ENCODE results near the gene NRXN3. TPM values are rescaled to one million over a fixed set of nuclear protein-coding genes. Genes with fewer than 3 reads are reported as not detected.

The NRXN3 gene
- total and polyA plus RNA-seq, 8 donors, result 1.3 to 7.6 (median 1.5) TPM

DNA sequence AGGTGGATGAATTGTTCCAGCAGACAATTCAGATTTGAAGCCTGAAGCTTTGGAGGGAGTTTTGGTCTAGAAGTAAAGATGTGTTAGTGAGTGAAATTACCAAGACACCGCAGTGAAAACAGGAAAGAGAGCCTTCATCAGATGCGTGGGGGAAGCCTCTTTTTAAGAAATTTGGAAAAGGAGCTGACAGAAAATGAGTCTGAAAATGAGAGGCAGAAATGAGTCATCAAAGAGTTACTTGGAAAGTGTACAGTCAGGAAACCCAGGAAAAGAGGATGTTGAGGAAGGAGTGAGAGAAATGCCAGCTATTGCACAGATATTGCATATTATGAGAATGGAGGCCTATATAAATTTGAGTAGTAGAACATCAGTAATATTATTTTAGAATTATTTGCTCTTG is 520.7 kb downstream of the NRXN3 start:
- intact Hi-C loops (cut with DNase I), result no loop called here
- H3K9me3 ChIP-seq, result no peaks in the 10 kb centered on the region
- DNase-seq (no peak), ATAC-seq (no peak)
- TF ChIP-seq, protein P1, sequence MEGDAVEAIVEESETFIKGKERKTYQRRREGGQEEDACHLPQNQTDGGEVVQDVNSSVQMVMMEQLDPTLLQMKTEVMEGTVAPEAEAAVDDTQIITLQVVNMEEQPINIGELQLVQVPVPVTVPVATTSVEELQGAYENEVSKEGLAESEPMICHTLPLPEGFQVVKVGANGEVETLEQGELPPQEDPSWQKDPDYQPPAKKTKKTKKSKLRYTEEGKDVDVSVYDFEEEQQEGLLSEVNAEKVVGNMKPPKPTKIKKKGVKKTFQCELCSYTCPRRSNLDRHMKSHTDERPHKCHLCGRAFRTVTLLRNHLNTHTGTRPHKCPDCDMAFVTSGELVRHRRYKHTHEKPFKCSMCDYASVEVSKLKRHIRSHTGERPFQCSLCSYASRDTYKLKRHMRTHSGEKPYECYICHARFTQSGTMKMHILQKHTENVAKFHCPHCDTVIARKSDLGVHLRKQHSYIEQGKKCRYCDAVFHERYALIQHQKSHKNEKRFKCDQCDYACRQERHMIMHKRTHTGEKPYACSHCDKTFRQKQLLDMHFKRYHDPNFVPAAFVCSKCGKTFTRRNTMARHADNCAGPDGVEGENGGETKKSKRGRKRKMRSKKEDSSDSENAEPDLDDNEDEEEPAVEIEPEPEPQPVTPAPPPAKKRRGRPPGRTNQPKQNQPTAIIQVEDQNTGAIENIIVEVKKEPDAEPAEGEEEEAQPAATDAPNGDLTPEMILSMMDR (IDR thresholded peaks at IDR 0.05), result no peak
- no peak overlapping the region for H3K27ac ChIP-seq
- no peaks in the 10 kb centered on the region for H3K36me3 ChIP-seq
- H3K27me3 ChIP-seq, result no peaks in the 10 kb centered on the region
- H3K4me1 ChIP-seq, result no peaks in the 10 kb centered on the region
- H3K4me3 ChIP-seq, result no peak overlapping the region

DNA sequence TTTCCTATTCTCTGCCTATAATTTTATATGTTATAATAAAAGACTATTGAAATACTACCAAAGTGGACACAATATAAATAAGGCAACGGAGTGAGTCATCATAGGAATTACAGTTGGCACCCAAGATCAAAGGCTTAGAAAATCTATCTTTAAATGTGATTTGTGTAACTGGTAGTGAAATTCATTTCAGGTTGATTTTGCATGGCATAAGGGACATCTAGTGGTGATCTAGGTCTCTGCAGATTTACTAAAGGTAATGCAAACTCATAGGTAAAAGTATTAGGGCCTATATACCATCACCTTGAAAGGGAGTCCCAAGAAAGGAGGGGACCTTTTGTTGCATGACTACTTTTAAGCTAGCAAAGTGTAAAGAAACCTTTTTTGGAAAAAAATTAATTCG is 527.2 kb downstream of the NRXN3 start:
- intact Hi-C loops (cut with DNase I), result no loop called here
- DNase-seq, result peak in 1 of 4 donors; percentile 1
- no peak for ATAC-seq
- Histone ChIP-seq H3K36me3 (no peaks in the 10 kb centered on the region), H3K4me1 (no peaks in the 10 kb centered on the region), H3K9me3 (no peaks in the 10 kb centered on the region), H3K27ac (no peak overlapping the region), H3K4me3 (no peak overlapping the region), H3K27me3 (no peaks in the 10 kb centered on the region)
- TF ChIP-seq, protein P1 (IDR thresholded peaks at IDR 0.05), result peak in 1 of 2 donors; percentile 21

DNA sequence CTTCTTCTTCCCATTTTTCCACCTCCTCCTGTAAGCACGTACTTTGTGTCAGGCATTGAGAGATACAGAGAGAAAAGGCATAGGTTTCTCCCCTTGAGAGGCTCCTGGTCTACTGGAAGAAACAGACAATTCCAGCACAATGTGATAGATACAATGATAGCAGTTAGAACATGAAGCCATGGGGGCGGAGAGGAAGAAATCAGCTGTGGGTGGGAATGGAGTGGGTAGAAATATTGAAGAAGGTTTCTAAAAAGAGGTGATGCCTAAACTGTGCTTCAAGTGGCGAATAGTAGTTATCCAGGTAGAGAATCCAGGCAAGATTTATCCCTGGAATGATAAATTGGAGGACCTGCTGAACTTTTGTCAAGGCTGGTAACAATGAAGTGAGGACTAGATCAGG is 528.8 kb downstream of the NRXN3 start:
- Histone ChIP-seq H3K36me3 (no peaks in the 10 kb centered on the region), H3K4me1 (no peaks in the 10 kb centered on the region), H3K27ac (no peak overlapping the region), H3K27me3 (no peaks in the 10 kb centered on the region), H3K4me3 (no peak overlapping the region), H3K9me3 (no peaks in the 10 kb centered on the region)
- intact Hi-C loops (cut with DNase I), result no loop called here
- TF ChIP-seq, protein P1 (IDR thresholded peaks at IDR 0.05), result no peak
- ATAC-seq (no peak), DNase-seq (no peak)

DNA sequence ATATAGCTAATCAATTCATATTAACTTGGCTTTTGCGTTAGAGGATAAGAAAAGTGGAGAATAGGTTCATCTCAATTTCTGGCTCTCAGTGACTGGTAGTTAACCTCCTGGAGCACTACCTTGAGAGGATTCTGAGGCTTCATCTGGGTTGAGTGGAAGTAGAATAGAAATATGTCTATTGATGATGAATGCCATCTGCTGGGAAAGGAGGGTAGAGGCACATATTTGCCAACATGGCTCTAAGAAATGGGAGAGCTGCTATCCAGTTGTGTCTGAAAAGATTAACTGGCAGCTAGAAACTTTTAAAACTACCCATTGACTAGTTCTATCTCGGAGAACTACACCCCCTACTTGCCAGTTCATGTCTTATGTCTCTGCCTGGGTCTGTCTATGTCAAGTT is 530.1 kb downstream of the NRXN3 start:
- DNase-seq (no peak), ATAC-seq (no peak)
- Histone ChIP-seq H3K9me3 (no peaks in the 10 kb centered on the region), H3K27ac (no peak overlapping the region), H3K36me3 (no peaks in the 10 kb centered on the region), H3K4me3 (no peak overlapping the region), H3K4me1 (no peaks in the 10 kb centered on the region), H3K27me3 (no peaks in the 10 kb centered on the region)
- intact Hi-C loops (cut with DNase I), result no loop called here
- TF ChIP-seq, protein P1 (IDR thresholded peaks at IDR 0.05), result no peak

DNA sequence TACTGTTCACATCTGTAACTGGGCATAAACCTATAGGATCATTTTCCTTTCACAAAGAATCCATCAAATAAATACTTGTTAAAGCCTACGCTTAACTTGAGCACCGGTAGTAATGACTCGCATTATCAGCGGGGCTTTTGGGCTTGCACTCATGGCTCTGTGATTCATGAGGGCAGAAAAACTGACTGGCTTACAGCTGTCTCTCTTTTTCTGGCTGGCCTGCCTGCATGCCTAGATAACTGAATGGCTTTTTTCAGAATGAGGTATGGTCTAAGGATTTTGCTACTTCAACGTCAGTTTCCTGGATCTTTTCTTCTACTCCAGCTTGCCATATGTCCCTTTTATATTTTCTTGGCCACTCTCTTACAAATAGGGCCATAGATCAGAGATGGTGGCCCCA is 531.1 kb downstream of the NRXN3 start:
- Histone ChIP-seq H3K27ac (no peak overlapping the region), H3K9me3 (no peaks in the 10 kb centered on the region), H3K4me1 (no peaks in the 10 kb centered on the region), H3K36me3 (no peaks in the 10 kb centered on the region), H3K4me3 (no peak overlapping the region), H3K27me3 (no peaks in the 10 kb centered on the region)
- TF ChIP-seq, protein P1 (IDR thresholded peaks at IDR 0.05), result no peak
- DNase-seq (no peak), ATAC-seq (no peak)
- intact Hi-C loops (cut with DNase I), result no loop called here

Measured in left lung (tissue), 10 donors.